Measurements from ENCODE around the gene POU2AF2. TPM values are rescaled to one million over a fixed set of nuclear protein-coding genes. Genes with fewer than 3 reads are reported as not detected.

Gene POU2AF2
- total RNA-seq, 6 experiments from 2014 or later = not detected

DNA sequence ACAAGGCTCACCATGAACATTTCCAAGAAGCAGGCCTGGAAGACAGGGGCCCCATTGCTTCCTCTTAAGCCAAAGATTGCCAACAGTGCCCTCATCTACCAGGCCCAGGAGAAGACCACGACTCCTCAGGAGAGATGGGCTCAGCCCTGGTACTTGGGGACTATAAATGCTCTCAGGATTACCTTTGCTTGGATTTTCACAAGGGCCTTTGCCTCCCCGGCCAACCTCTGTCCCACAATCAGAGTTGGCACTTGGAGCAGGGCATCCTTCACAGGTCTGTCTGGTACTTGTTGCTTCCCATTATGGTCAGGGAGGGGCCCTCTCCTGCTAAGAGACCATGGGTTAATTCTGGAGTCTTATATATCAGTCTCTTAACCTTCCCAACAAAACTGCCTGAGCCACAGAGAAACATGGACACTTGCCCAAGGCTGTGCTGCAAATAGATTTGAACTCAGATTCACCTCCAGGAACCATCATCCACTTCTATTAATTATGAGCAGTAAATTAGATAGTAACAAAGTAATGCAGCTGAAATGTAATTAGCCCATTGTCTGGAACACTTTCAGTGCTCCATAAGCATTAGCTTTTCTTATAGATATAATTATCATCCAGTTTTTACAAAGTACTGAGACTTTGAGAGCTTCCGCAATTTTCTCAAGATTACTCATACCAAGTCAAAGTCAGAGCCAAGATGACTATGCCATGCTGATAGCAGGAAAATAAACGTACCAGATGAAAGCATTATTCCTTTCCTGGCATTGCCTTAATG, 86.4 kb downstream of the POU2AF2 start:
- H3K4me3 ChIP-seq = no peak overlapping the region
- no peaks in the 10 kb centered on the region for H3K9me3 ChIP-seq
- H3K27ac ChIP-seq = no peak overlapping the region
- ATAC-seq (no peak), DNase-seq (no peak)
- peaks cover 0 to 75% (median 36%) of the 10 kb centered on the region in 4 donors for H3K4me1 ChIP-seq
- H3K36me3 ChIP-seq = no peaks in the 10 kb centered on the region
- 73% methylated on average over 3 of the region's 4 CpGs for WGBS (ENCODE audit: insufficient coverage, low coverage, low lambda C conversion rate, missing lambda C conversion rate)
- intact Hi-C loops (cut with DNase I) = no loop called here
- no peaks in the 10 kb centered on the region for H3K27me3 ChIP-seq
- no peak for TF ChIP-seq POLR2A (IDR thresholded peaks at IDR 0.05)
- TF ChIP-seq, protein P1, sequence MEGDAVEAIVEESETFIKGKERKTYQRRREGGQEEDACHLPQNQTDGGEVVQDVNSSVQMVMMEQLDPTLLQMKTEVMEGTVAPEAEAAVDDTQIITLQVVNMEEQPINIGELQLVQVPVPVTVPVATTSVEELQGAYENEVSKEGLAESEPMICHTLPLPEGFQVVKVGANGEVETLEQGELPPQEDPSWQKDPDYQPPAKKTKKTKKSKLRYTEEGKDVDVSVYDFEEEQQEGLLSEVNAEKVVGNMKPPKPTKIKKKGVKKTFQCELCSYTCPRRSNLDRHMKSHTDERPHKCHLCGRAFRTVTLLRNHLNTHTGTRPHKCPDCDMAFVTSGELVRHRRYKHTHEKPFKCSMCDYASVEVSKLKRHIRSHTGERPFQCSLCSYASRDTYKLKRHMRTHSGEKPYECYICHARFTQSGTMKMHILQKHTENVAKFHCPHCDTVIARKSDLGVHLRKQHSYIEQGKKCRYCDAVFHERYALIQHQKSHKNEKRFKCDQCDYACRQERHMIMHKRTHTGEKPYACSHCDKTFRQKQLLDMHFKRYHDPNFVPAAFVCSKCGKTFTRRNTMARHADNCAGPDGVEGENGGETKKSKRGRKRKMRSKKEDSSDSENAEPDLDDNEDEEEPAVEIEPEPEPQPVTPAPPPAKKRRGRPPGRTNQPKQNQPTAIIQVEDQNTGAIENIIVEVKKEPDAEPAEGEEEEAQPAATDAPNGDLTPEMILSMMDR (IDR thresholded peaks at IDR 0.05) = no peak

DNA sequence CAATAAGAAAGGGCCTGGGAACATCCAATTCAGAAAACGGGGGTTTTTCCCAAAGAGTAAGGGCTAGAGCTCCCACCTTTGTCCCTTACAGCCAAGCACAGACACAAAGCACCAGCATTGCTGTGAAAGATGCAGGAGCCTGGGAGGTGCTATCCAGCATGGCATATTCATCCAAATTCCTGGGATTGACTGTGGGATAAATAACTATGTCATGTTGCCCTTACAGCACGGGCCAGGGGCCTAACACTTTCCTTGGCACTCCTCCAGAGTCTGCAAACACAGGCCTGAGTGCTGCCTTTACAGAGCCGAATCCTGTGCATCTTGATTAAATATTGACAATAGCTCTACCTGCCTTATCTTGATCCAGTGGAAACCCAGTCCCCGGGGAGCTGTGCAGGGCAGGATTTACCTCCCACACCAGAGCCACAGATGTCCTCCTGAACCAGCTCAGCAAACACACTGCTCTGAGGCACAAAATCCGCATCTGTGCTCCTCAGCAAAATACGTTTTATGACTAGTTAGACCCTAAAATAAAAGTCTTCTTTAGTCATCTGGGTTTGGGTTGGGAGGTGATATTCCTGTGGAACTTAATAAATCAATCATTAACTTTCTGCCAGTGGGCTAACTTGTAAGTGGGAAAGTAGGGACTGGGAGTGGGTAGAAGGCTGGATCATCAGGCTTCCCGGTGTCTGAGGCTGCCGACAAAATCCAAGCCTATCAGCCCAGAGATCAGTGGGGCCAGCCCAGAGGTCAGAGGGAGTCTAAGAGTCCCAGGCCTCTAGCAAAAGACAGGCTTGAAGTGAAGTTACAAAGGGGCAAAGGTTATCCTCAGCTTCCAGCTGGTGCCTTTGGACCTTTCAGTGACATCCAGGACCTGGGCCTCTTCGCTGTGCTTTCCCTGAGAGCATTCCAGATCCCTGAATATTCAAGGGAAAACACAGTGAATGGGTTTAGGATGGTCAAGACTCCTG, 89.3 kb downstream of the POU2AF2 start:
- ATAC-seq (peak; percentile 82 to 93 (median 90)), DNase-seq (peak; percentile 71 to 92 (median 87))
- intact Hi-C loops (cut with DNase I) = no loop called here
- no peak overlapping the region for H3K4me3 ChIP-seq
- H3K27me3 ChIP-seq = no peaks in the 10 kb centered on the region
- peaks cover 0 to 61% (median 31%) of the 10 kb centered on the region in 4 donors for H3K4me1 ChIP-seq
- 35% methylated on average over 4 of the region's 9 CpGs for WGBS (ENCODE audit: insufficient coverage, low coverage, low lambda C conversion rate, missing lambda C conversion rate)
- H3K36me3 ChIP-seq = no peaks in the 10 kb centered on the region
- TF ChIP-seq POLR2A (IDR thresholded peaks at IDR 0.05) = no peak
- TF ChIP-seq, protein P1 (IDR thresholded peaks at IDR 0.05) = no peak
- H3K9me3 ChIP-seq = no peaks in the 10 kb centered on the region
- peak overlapping the region in 2 of 3 donors; percentile 35 to 67 for H3K27ac ChIP-seq

DNA sequence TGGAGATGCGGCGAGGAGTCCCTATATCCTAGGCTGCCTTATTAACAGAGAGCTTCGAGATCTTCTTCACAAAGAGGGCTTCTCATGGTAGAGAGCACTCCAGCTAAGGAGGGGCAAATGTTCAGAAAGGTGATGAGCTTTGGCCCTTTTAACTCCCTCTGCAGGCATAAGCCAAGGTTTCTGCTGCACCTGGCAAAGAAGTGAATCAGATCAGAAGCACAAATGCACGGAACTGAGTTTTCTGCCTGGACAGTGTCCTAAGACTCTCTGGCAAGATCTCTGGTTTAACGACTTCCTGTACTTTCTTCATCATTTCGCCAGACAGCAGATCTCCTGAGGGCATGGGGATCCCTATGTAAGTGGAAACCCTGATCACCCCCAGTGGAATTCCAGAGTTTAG, 90.0 kb downstream of the POU2AF2 start:
- Histone ChIP-seq H3K9me3 (no peaks in the 10 kb centered on the region), H3K4me1 (peaks cover 0 to 53% (median 27%) of the 10 kb centered on the region in 4 donors), H3K27ac (peak overlapping the region in 2 of 3 donors; percentile 35 to 67), H3K4me3 (no peak overlapping the region), H3K36me3 (no peaks in the 10 kb centered on the region), H3K27me3 (no peaks in the 10 kb centered on the region)
- intact Hi-C loops (cut with DNase I) = no loop called here
- TF ChIP-seq POLR2A (IDR thresholded peaks at IDR 0.05) = no peak
- TF ChIP-seq, protein P1 (IDR thresholded peaks at IDR 0.05) = no peak
- DNase-seq (no peak), ATAC-seq (peak in 1 of 4 donors; percentile 1)
- WGBS (ENCODE audit: insufficient coverage, low coverage, low lambda C conversion rate, missing lambda C conversion rate) = 19% methylated on average over 2 of the region's 6 CpGs

Other genes starting within 250 kb of the POU2AF2 start
- under 1 TPM; 0.39 to 0.86 (median 0.52) TPM for gene POU2AF3, start 52.8 kb downstream of the POU2AF2 start, total RNA-seq
- gene POU2AF1, start 133.6 kb downstream of the POU2AF2 start, total RNA-seq = 1 to 10 TPM in 2 of 6 experiments, under 1 TPM in 4; 0.06 to 2.4 (median 0.63) TPM